ENCODE measurements around the gene NDUFC2. TPM values are rescaled to one million over a fixed set of nuclear protein-coding genes. Genes with fewer than 3 reads are reported as not detected.

The NDUFC2 gene
- polyA plus RNA-seq (2013, experiment 1 of 2) = 291 TPM
- 297 TPM for polyA plus RNA-seq (2013, experiment 2 of 2)

GRCh38 chr11:78079232-78080083 is at the start of gene NDUFC2:
Gene NDUFC2, minus strand, starts transcription at chr11:78079862. Its CDS starts 118 bp downstream, at chr11:78079744.
- no peaks in the 10 kb centered on the region for H3K27me3 ChIP-seq (ENCODE audit: control insufficient read depth in 1 of 2, insufficient read depth in 1 of 2, low read length in 2 of 2)
- peak within 1 kb of the TSS; percentile 93 for H4K8ac ChIP-seq (ENCODE audit: low read length)
- peak within 1 kb of the TSS in 1 of 2 experiments; percentile 93 for H3K14ac ChIP-seq (ENCODE audit: low read length in 2 of 2)
- peaks cover 2 to 3% of the 10 kb centered on the region in 2 experiments for H3K36me3 ChIP-seq (ENCODE audit: control insufficient read depth in 1 of 2, insufficient read depth in 2 of 2, low read depth in 1 of 2, low read length in 2 of 2)
- peak within 1 kb of the TSS; percentile 92 to 93 for H3K4me3 ChIP-seq (ENCODE audit: insufficient read depth in 1 of 2, low read depth in 1 of 2, low read length in 2 of 2)
- peak within 1 kb of the TSS; percentile 43 to 52 for H2BK12ac ChIP-seq (ENCODE audit: low read length in 2 of 2)
- H3K27ac ChIP-seq (ENCODE audit: low read length, poor library complexity, severe bottlenecking) = peak within 1 kb of the TSS; percentile 92
- peak within 1 kb of the TSS; percentile 74 for H2AFZ ChIP-seq (ENCODE audit: low read depth, low read length)
- no peaks in the 10 kb centered on the region for H3K9me3 ChIP-seq (ENCODE audit: control insufficient read depth, low read length)
- peak within 1 kb of the TSS; percentile 83 for H4K91ac ChIP-seq (ENCODE audit: low read length)
- H3K23ac ChIP-seq (ENCODE audit: low read length in 2 of 2) = peak within 1 kb of the TSS; percentile 67 to 94
- no peak within 1 kb of the TSS for H2BK5ac ChIP-seq (ENCODE audit: low read depth, low read length, poor library complexity, severe bottlenecking)
- peaks cover 3% of the 10 kb centered on the region for H3K79me1 ChIP-seq (replicated peaks; ENCODE audit: low read length, poor library complexity, severe bottlenecking)
- peak; percentile 85 for DNase-seq
- WGBS = under 1% methylated on average over 62 of the region's 68 CpGs
- H3K4me2 ChIP-seq (ENCODE audit: low read length, poor library complexity, severe bottlenecking) = peak within 1 kb of the TSS; percentile 77
- peak within 1 kb of the TSS; percentile 82 to 88 for H3K18ac ChIP-seq (ENCODE audit: low read depth in 1 of 2, low read length in 2 of 2)
- peak within 1 kb of the TSS; percentile 60 for H2BK15ac ChIP-seq (ENCODE audit: low read depth, poor library complexity, severe bottlenecking)
- peak within 1 kb of the TSS; percentile 92 to 96 for H3K4ac ChIP-seq (ENCODE audit: low read depth in 1 of 2, low read length in 2 of 2)
- H3K4me1 ChIP-seq (ENCODE audit: control insufficient read depth, insufficient read depth, low read depth, low read length) = peaks cover 12% of the 10 kb centered on the region
- peak within 1 kb of the TSS; percentile 96 for H3K9ac ChIP-seq (ENCODE audit: low read length)
- H2BK120ac ChIP-seq (ENCODE audit: low read depth, low read length) = peak within 1 kb of the TSS; percentile 82
- H2AK5ac ChIP-seq (ENCODE audit: low read length, severe bottlenecking) = no peak within 1 kb of the TSS

- no peak overlapping the region for H3K23ac ChIP-seq (ENCODE audit: low read length in 2 of 2)
- H2BK12ac ChIP-seq (ENCODE audit: low read length in 2 of 2) = no peak overlapping the region
- no peak overlapping the region for H4K8ac ChIP-seq (ENCODE audit: low read length)
- H3K4me2 ChIP-seq (ENCODE audit: low read length, poor library complexity, severe bottlenecking) = no peak overlapping the region
- no peaks in the 10 kb centered on the region for H3K9me3 ChIP-seq (ENCODE audit: control insufficient read depth, low read length)
- H3K27me3 ChIP-seq (ENCODE audit: control insufficient read depth in 1 of 2, insufficient read depth in 1 of 2, low read length in 2 of 2) = no peaks in the 10 kb centered on the region
- DNase-seq = no peak
- no peak overlapping the region for H2AFZ ChIP-seq (ENCODE audit: low read depth, low read length)
- WGBS = 100% methylated on average over 2 of the region's 3 CpGs
- no peak overlapping the region for H2BK5ac ChIP-seq (ENCODE audit: low read depth, low read length, poor library complexity, severe bottlenecking)
- no peak overlapping the region for H4K91ac ChIP-seq (ENCODE audit: low read length)
- H3K18ac ChIP-seq (ENCODE audit: low read depth in 1 of 2, low read length in 2 of 2) = no peak overlapping the region
- no peak overlapping the region for H3K4ac ChIP-seq (ENCODE audit: low read depth in 1 of 2, low read length in 2 of 2)
- no peak overlapping the region for H2BK15ac ChIP-seq (ENCODE audit: low read depth, poor library complexity, severe bottlenecking)
- no peaks in the 10 kb centered on the region for H3K4me1 ChIP-seq (ENCODE audit: control insufficient read depth, insufficient read depth, low read depth, low read length)
- no peak overlapping the region for H2BK120ac ChIP-seq (ENCODE audit: low read depth, low read length)
- H3K9ac ChIP-seq (ENCODE audit: low read length) = no peak overlapping the region
- peaks cover 7 to 14% of the 10 kb centered on the region in 2 experiments for H3K36me3 ChIP-seq (ENCODE audit: control insufficient read depth in 1 of 2, insufficient read depth in 2 of 2, low read depth in 1 of 2, low read length in 2 of 2)
- no peak overlapping the region for H3K27ac ChIP-seq (ENCODE audit: low read length, poor library complexity, severe bottlenecking)
- H3K79me1 ChIP-seq (replicated peaks; ENCODE audit: low read length, poor library complexity, severe bottlenecking) = peaks cover 11% of the 10 kb centered on the region
- no peak overlapping the region for H3K4me3 ChIP-seq (ENCODE audit: insufficient read depth in 1 of 2, low read depth in 1 of 2, low read length in 2 of 2)
- H2AK5ac ChIP-seq (ENCODE audit: low read length, severe bottlenecking) = no peak overlapping the region
- no peak overlapping the region for H3K14ac ChIP-seq (ENCODE audit: low read length in 2 of 2)
These were observed 47.7 kb upstream of the NDUFC2 start for GRCh38 chr11:78127403-78127802.

GRCh38 chr11:78112582-78113275 is 33.1 kb upstream of the NDUFC2 start:
- Histone ChIP-seq H3K27me3 (ENCODE audit: control insufficient read depth in 1 of 2, insufficient read depth in 1 of 2, low read length in 2 of 2) (no peaks in the 10 kb centered on the region), H4K91ac (ENCODE audit: low read length) (no peak overlapping the region), H3K18ac (ENCODE audit: low read depth in 1 of 2, low read length in 2 of 2) (no peak overlapping the region), H3K4me2 (ENCODE audit: low read length, poor library complexity, severe bottlenecking) (no peak overlapping the region), H3K9ac (ENCODE audit: low read length) (no peak overlapping the region), H2AK5ac (ENCODE audit: low read length, severe bottlenecking) (no peak overlapping the region), H2AFZ (ENCODE audit: low read depth, low read length) (no peak overlapping the region), H3K4ac (ENCODE audit: low read depth in 1 of 2, low read length in 2 of 2) (no peak overlapping the region), H2BK5ac (ENCODE audit: low read depth, low read length, poor library complexity, severe bottlenecking) (no peak overlapping the region), H2BK120ac (ENCODE audit: low read depth, low read length) (no peak overlapping the region), H3K23ac (ENCODE audit: low read length in 2 of 2) (no peak overlapping the region), H3K14ac (ENCODE audit: low read length in 2 of 2) (no peak overlapping the region), H4K8ac (ENCODE audit: low read length) (no peak overlapping the region), H3K36me3 (ENCODE audit: control insufficient read depth in 1 of 2, insufficient read depth in 2 of 2, low read depth in 1 of 2, low read length in 2 of 2) (peaks cover 5 to 56% of the 10 kb centered on the region in 2 experiments), H3K79me1 (replicated peaks; ENCODE audit: low read length, poor library complexity, severe bottlenecking) (peaks cover 2% of the 10 kb centered on the region), H3K4me3 (ENCODE audit: insufficient read depth in 1 of 2, low read depth in 1 of 2, low read length in 2 of 2) (no peak overlapping the region), H3K4me1 (ENCODE audit: control insufficient read depth, insufficient read depth, low read depth, low read length) (no peaks in the 10 kb centered on the region), H3K9me3 (ENCODE audit: control insufficient read depth, low read length) (no peaks in the 10 kb centered on the region), H2BK15ac (ENCODE audit: low read depth, poor library complexity, severe bottlenecking) (no peak overlapping the region), H2BK12ac (ENCODE audit: low read length in 2 of 2) (no peak overlapping the region), H3K27ac (ENCODE audit: low read length, poor library complexity, severe bottlenecking) (no peak overlapping the region)
- no peak for DNase-seq
- WGBS = 100% methylated on average over 5 of the region's 6 CpGs

- no peaks in the 10 kb centered on the region for H3K9me3 ChIP-seq (ENCODE audit: control insufficient read depth, low read length)
- no peak overlapping the region for H3K9ac ChIP-seq (ENCODE audit: low read length)
- no peak overlapping the region for H3K14ac ChIP-seq (ENCODE audit: low read length in 2 of 2)
- no peak overlapping the region for H4K91ac ChIP-seq (ENCODE audit: low read length)
- H3K27me3 ChIP-seq (ENCODE audit: control insufficient read depth in 1 of 2, insufficient read depth in 1 of 2, low read length in 2 of 2) = no peaks in the 10 kb centered on the region
- no peak overlapping the region for H3K23ac ChIP-seq (ENCODE audit: low read length in 2 of 2)
- H2BK5ac ChIP-seq (ENCODE audit: low read depth, low read length, poor library complexity, severe bottlenecking) = no peak overlapping the region
- no peak overlapping the region for H3K4me2 ChIP-seq (ENCODE audit: low read length, poor library complexity, severe bottlenecking)
- no peak overlapping the region for H2BK12ac ChIP-seq (ENCODE audit: low read length in 2 of 2)
- no peak for DNase-seq
- no peak overlapping the region for H3K18ac ChIP-seq (ENCODE audit: low read depth in 1 of 2, low read length in 2 of 2)
- no peak overlapping the region for H3K4me3 ChIP-seq (ENCODE audit: insufficient read depth in 1 of 2, low read depth in 1 of 2, low read length in 2 of 2)
- H2AFZ ChIP-seq (ENCODE audit: low read depth, low read length) = no peak overlapping the region
- H4K8ac ChIP-seq (ENCODE audit: low read length) = no peak overlapping the region
- no peak overlapping the region for H2BK120ac ChIP-seq (ENCODE audit: low read depth, low read length)
- 100% methylated on average over 2 of the region's 2 CpGs for WGBS
- peaks cover 2% of the 10 kb centered on the region for H3K79me1 ChIP-seq (replicated peaks; ENCODE audit: low read length, poor library complexity, severe bottlenecking)
- H2AK5ac ChIP-seq (ENCODE audit: low read length, severe bottlenecking) = no peak overlapping the region
- no peak overlapping the region for H3K4ac ChIP-seq (ENCODE audit: low read depth in 1 of 2, low read length in 2 of 2)
- no peak overlapping the region for H2BK15ac ChIP-seq (ENCODE audit: low read depth, poor library complexity, severe bottlenecking)
- H3K4me1 ChIP-seq (ENCODE audit: control insufficient read depth, insufficient read depth, low read depth, low read length) = no peaks in the 10 kb centered on the region
- peaks cover 3 to 54% of the 10 kb centered on the region in 2 experiments for H3K36me3 ChIP-seq (ENCODE audit: control insufficient read depth in 1 of 2, insufficient read depth in 2 of 2, low read depth in 1 of 2, low read length in 2 of 2)
- no peak overlapping the region for H3K27ac ChIP-seq (ENCODE audit: low read length, poor library complexity, severe bottlenecking)
These were observed 31.6 kb upstream of the NDUFC2 start for GRCh38 chr11:78111298-78111697.

Data from mesenchymal stem cell (in vitro differentiated cells and primary cell).